ENCODE data around the gene MKLN1.

GRCh38 chr7:131383417-131384285 lies 56.0 kb downstream of the MKLN1 start:
- TF ChIP-seq, protein P1, sequence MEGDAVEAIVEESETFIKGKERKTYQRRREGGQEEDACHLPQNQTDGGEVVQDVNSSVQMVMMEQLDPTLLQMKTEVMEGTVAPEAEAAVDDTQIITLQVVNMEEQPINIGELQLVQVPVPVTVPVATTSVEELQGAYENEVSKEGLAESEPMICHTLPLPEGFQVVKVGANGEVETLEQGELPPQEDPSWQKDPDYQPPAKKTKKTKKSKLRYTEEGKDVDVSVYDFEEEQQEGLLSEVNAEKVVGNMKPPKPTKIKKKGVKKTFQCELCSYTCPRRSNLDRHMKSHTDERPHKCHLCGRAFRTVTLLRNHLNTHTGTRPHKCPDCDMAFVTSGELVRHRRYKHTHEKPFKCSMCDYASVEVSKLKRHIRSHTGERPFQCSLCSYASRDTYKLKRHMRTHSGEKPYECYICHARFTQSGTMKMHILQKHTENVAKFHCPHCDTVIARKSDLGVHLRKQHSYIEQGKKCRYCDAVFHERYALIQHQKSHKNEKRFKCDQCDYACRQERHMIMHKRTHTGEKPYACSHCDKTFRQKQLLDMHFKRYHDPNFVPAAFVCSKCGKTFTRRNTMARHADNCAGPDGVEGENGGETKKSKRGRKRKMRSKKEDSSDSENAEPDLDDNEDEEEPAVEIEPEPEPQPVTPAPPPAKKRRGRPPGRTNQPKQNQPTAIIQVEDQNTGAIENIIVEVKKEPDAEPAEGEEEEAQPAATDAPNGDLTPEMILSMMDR (IDR thresholded peaks at IDR 0.05) = no peak
- TF ChIP-seq POLR2A (IDR thresholded peaks at IDR 0.05) = no peak
